OCI-LY7 (cell line): ENCODE measurements around the gene TECPR2. TPM values are rescaled to one million over a fixed set of nuclear protein-coding genes. Genes with fewer than 3 reads are reported as not detected.

ENCODE experiments used
- BruUV-seq: library from RNA; stranded (reverse); fragments of 400-500 nt; replicated peaks from 2 replicates; lab custom pipeline; 2021; lab: Mats Ljungman, UMichigan
- CTCF ChIA-PET: fragments of 300-600 bp; sonication (Branson Sonifier 250); formaldehyde crosslinking; loops from one replicate; lab custom pipeline; 2022; ENCODE audit warnings: antibody characterized with exemption; ENCODE audit not compliant: unreplicated experiment; lab: Charles Lee
- POLR2A ChIA-PET: fragments of 300-600 bp; sonication (Branson Sonifier 250); formaldehyde crosslinking; loops from one replicate; lab custom pipeline; 2022; ENCODE audit warnings: antibody characterized with exemption; lab: Charles Lee
- DNase-seq: peaks from one replicate; pipeline ENCODE4 v3.0.0-alpha.2; 2015; ENCODE audit warnings: low spot score
- H2AFZ ChIP-seq: fragments of 200-600 bp; sonication (generic), shearing (Covaris generic); 2 replicates; pipeline ENCODE4 v1.6.1; 2014; ENCODE audit warnings: mild to moderate bottlenecking, antibody characterized with exemption, low read length, moderate library complexity
- H3K27ac ChIP-seq: fragments of 200-600 bp; sonication (generic); 2 replicates; pipeline ENCODE4 v1.5.1; 2014; ENCODE audit warnings: mixed run types, low read depth, mild to moderate bottlenecking, moderate library complexity, low read length, inconsistent platforms; ENCODE audit not compliant: poor library complexity, severe bottlenecking
- H3K36me3 ChIP-seq: fragments of 200-600 bp; sonication (generic); 2 replicates; pipeline ENCODE4 v1.6.1; 2014; ENCODE audit warnings: mild to moderate bottlenecking, antibody characterized with exemption, low read length, moderate library complexity, mixed read lengths; ENCODE audit not compliant: insufficient read depth
- H3K4me1 ChIP-seq: fragments of 200-600 bp; sonication (generic); 2 replicates; pipeline ENCODE4 v1.5.1; 2014; ENCODE audit warnings: mild to moderate bottlenecking, low read length; ENCODE audit not compliant: insufficient read depth, poor library complexity, severe bottlenecking
- H3K4me2 ChIP-seq: fragments of 200-600 bp; sonication (generic); 2 replicates; pipeline ENCODE4 v1.6.1; 2014; ENCODE audit warnings: mild to moderate bottlenecking, low read length
- H3K4me3 ChIP-seq: fragments of 200-600 bp; sonication (generic); 2 replicates; pipeline ENCODE4 v1.5.1; 2014; ENCODE audit warnings: mild to moderate bottlenecking, low read depth, low read length; ENCODE audit not compliant: poor library complexity, severe bottlenecking
- H3K79me2 ChIP-seq: fragments of 200-600 bp; sonication (generic); 2 replicates; pipeline ENCODE4 v1.6.1; 2016; ENCODE audit warnings: low read depth, mild to moderate bottlenecking, low read length, moderate library complexity, mixed read lengths; ENCODE audit not compliant: insufficient read depth
- H3K9me2 ChIP-seq: fragments of 200-600 bp; sonication (generic); 2 replicates; pipeline ENCODE4 v1.6.1; 2016; ENCODE audit warnings: mild to moderate bottlenecking, low read length, mixed read lengths; ENCODE audit not compliant: insufficient read depth
- H3K9me3 ChIP-seq: fragments of 200-600 bp; sonication (generic); 2 replicates; pipeline ENCODE4 v1.6.1; 2014; ENCODE audit warnings: mild to moderate bottlenecking, mixed run types, low read length, mixed read lengths
- H4K20me1 ChIP-seq: fragments of 200-600 bp; sonication (generic); 2 replicates; pipeline ENCODE4 v1.6.1; 2014; ENCODE audit warnings: mild to moderate bottlenecking, antibody characterized with exemption, low read length, moderate library complexity, mixed read lengths; ENCODE audit not compliant: insufficient read depth
- EZH2phosphoT487 ChIP-seq: fragments of 200-600 bp; sonication (generic); IDR thresholded peaks from 2 replicates; pipeline ENCODE4 v1.6.1; 2018; ENCODE audit warnings: low read depth, borderline replicate concordance, mild to moderate bottlenecking, mixed run types, antibody characterized with exemption, low read length, moderate library complexity, mixed read lengths
- intact Hi-C: fragments of 100-400 bp; cut with micrococcal nuclease; formaldehyde crosslinking; loops from one replicate; pipeline ENCODE4 v1.10.0; 2022; ENCODE audit not compliant: unreplicated experiment
- total RNA-seq, 2 experiments: library from RNA; depleted of rRNA in 1 of 2; stranded (reverse); fragments of >200 nt in 1 of 2; shearing (Covaris generic) in 1 of 2; gene quantifications; 2 replicates each; pipeline ENCODE4 v1.2.3, GENCODE V29; 2014 to 2022
- TF ChIP-seq, protein P1 (sequence below): fragments of 200-600 bp; sonication (generic); conservative IDR thresholded peaks from 2 replicates; pipeline ENCODE4 v1.5.1; 2014; ENCODE audit warnings: mild to moderate bottlenecking, antibody characterized with exemption, low read length, moderate library complexity, mixed read lengths

The TECPR2 gene
- total RNA-seq, 2 experiments from 2014 or later = 5.3 to 12.7 TPM

DNA sequence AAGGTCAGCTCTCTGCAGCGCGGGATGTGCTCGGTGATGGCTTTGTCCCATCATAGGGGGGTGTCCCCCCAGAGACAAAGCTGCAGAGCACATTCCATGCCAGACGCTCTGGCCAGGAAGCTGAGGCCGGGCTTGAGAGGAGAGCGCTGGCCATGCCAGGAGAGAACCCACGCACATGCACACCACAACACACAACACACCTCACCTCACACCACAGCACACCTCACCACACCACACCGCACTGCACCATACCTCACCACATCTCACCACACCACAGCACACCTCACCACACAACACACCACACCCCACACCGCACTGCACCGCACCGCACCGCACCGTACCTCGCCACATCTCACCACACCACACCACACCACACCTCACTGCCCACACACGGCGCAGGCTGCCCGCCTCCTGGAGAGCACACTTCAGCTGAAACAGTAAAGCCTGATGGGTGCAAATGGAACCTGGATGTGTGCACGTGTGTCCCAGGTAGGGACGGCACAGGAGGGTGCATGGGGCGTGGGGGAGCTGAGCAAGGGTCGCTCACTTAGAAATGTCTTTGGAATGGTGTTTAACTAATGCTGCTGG, 136.0 kb downstream of the TECPR2 start:
- no TSS peak for BruUV-seq
- TF ChIP-seq EZH2phosphoT487 = no peak
- TF ChIP-seq, protein P1, sequence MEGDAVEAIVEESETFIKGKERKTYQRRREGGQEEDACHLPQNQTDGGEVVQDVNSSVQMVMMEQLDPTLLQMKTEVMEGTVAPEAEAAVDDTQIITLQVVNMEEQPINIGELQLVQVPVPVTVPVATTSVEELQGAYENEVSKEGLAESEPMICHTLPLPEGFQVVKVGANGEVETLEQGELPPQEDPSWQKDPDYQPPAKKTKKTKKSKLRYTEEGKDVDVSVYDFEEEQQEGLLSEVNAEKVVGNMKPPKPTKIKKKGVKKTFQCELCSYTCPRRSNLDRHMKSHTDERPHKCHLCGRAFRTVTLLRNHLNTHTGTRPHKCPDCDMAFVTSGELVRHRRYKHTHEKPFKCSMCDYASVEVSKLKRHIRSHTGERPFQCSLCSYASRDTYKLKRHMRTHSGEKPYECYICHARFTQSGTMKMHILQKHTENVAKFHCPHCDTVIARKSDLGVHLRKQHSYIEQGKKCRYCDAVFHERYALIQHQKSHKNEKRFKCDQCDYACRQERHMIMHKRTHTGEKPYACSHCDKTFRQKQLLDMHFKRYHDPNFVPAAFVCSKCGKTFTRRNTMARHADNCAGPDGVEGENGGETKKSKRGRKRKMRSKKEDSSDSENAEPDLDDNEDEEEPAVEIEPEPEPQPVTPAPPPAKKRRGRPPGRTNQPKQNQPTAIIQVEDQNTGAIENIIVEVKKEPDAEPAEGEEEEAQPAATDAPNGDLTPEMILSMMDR = no peak
- H3K9me3 ChIP-seq = no peaks in the 10 kb centered on the region
- no peak for DNase-seq
- ChIA-PET CTCF (no interaction called here), POLR2A (no interaction called here)
- intact Hi-C loops = no loop called here
- H3K4me2 ChIP-seq = no peak overlapping the region
- H3K9me2 ChIP-seq = no peaks in the 10 kb centered on the region
- no peaks in the 10 kb centered on the region for H3K79me2 ChIP-seq
- H4K20me1 ChIP-seq = no peaks in the 10 kb centered on the region
- H3K36me3 ChIP-seq = no peaks in the 10 kb centered on the region
- H2AFZ ChIP-seq = no peak overlapping the region
- no peak overlapping the region for H3K4me3 ChIP-seq
- no peak overlapping the region for H3K27ac ChIP-seq
- H3K4me1 ChIP-seq = no peaks in the 10 kb centered on the region

DNA sequence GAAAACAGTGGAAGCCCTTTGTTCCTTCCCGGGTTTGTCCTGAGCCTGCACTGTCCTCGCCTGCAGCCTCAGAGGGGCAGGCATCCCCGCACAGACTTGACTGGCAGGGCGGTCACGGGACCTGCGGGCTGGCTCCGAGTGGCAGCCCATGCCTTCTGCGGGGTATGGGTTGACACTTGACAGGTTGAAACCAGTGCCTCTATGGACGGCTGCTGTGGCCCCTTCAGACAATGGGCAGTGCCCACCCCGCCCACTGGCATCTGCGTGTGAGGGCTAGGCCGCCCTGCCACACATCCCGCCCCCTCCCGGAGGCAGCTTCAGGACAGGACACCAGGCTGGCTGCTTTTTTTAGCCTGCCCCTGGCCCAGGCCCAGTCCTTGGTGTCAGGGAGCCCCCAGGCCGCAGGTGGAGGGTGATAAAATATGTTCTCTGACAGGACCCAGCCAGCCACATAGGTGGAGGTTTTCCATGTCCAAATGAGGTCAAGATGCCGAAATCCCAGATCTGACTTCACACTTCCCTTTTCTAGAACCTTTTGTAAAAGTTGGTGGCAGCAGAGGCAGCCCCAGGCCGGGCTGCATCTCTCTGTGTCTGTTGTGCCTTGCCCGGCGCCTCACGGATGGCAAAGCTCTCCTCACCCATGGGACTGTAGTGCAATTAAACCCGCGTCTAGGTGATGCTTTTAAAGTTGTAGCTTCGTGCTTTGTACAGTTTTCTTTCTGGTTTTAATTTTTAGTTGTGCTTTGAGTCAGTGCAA, 136.8 kb downstream of the TECPR2 start:
- TF ChIP-seq EZH2phosphoT487 = no peak
- TF ChIP-seq, protein P1 = no peak
- Histone ChIP-seq H3K4me1 (no peaks in the 10 kb centered on the region), H3K4me3 (no peak overlapping the region), H3K9me2 (no peaks in the 10 kb centered on the region), H3K9me3 (no peaks in the 10 kb centered on the region), H3K4me2 (no peak overlapping the region), H2AFZ (no peak overlapping the region), H3K79me2 (no peaks in the 10 kb centered on the region), H4K20me1 (no peaks in the 10 kb centered on the region), H3K27ac (no peak overlapping the region), H3K36me3 (no peaks in the 10 kb centered on the region)
- BruUV-seq = no TSS peak
- ChIA-PET CTCF (no interaction called here), POLR2A (no interaction called here)
- intact Hi-C loops = no loop called here
- DNase-seq = no peak

DNA sequence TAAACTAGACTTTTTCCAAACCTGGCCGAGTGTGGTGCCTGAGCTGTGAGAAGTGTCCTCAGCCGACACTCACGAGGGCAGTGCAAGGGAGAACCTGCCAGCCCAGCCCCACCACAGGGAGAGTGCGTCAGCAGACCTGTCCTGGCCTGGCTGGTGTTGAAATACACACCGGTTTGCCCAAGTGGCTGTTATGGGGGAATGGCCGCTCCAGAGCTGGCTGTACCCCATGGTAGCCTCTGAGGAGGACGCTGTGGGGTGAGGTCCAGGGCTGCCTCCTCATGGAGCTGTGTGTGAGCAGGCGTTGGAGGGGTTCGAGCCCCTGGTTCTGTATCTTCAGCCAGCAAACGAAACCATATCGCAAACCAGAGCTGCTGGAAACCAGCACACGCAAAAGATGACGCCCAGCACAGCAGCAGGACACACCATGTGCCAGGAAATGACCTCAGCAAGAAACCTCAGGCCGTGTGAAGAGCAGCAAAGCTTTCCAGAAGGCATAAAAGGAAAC, 137.5 kb downstream of the TECPR2 start:
- Histone ChIP-seq H2AFZ (no peak overlapping the region), H3K27ac (no peak overlapping the region), H3K36me3 (no peaks in the 10 kb centered on the region), H3K4me3 (no peak overlapping the region), H4K20me1 (no peaks in the 10 kb centered on the region), H3K9me3 (no peaks in the 10 kb centered on the region), H3K4me2 (no peak overlapping the region), H3K4me1 (no peaks in the 10 kb centered on the region), H3K79me2 (no peaks in the 10 kb centered on the region), H3K9me2 (no peaks in the 10 kb centered on the region)
- no peak for DNase-seq
- intact Hi-C loops = no loop called here
- TF ChIP-seq, protein P1 = no peak
- no peak for TF ChIP-seq EZH2phosphoT487
- POLR2A ChIA-PET = no interaction called here
- CTCF ChIA-PET = no interaction called here
- BruUV-seq = no TSS peak
